ENCODE results near the gene LMO1.

Gene LMO1

DNA sequence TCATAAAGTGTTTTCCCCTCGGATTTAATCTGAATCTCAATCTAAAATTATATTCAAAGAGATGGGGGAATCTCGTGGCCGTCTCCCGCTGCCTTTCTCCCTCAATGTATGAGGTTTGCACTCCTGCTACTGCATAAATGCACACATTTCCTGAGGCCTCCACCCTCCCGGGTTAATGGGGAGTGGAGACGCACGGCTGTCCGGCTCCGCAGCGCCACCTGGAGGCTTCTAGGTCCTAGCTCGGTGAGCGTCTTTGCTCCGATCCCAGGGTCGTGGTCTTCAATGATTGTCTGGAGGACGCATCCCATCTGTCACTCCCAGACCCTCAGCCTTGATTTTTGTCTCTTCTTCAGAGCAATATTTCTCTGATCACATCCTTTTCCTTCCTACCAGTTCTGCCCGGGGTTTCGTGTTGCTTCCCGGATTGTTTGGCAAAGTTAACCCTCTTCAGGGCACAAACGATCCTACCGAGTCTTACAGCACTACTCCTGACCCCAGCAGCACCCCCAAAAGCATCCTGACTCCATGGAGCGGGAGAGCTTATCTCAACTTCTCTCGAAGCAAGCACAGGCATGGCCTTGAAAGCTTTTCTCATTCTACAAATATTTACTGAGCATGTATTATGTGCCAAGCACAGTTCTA lies at the start of gene LMO1:
Gene LMO1 (minus strand): TSS at position 110 of the 642 bp plus-strand sequence. CDS start 516 bp downstream, outside the sequence.
- peak; percentile 69 for DNase-seq (ENCODE audit: low read depth)

GRCh38 chr11:8312986-8313385 lies 49.3 kb upstream of the LMO1 start:
- DNase-seq (ENCODE audit: low read depth) = no peak

DNA sequence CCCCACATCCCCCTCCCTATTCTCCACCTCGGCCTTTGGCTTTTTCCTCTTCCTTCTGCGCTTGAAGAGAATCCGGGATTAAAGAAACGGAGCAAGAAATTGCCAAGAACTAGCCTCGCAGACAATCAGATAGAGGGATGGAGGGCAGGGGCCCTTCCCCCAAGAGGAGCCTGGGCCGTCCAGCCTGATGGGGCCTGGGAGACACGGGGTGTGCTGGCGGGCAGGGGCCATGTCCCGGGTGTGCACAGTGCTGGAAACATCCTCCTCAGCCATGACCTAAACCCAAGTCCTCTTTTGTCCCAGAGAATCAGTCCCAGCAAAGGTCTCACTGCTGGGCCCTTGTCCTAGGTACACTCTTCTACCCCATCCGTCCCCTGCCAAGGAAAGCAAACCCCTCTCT lies 47.7 kb upstream of the LMO1 start:
- no peak for DNase-seq (ENCODE audit: low read depth)

DNA sequence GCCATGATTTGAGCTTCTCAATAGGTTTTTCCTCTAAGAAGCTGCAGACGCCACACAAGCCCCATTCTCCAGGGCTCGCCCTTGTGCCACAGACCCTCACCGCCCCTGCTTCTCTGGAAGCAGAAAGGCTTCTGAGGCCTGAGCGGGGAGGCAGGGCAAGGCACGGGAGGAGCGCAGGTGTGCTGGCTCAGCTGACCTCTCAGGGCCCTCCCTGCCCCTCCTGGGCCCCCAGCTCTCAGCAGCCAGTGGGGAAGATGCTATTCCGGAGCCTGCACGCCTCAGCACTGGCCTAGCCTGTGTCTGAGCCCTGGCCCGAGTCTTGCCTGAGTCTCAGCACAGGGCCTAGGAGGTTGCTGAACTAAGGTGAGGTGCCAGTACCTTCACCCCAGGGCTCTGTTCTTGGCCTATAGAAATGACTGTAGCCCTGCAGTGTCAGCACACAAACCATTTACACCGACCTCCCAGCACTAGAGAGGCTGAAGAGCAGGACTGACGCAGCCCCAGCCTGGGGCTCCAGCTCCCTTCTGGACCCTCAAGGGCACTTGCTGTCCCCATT lies 47.1 kb upstream of the LMO1 start:
- DNase-seq (ENCODE audit: low read depth) = no peak

DNA sequence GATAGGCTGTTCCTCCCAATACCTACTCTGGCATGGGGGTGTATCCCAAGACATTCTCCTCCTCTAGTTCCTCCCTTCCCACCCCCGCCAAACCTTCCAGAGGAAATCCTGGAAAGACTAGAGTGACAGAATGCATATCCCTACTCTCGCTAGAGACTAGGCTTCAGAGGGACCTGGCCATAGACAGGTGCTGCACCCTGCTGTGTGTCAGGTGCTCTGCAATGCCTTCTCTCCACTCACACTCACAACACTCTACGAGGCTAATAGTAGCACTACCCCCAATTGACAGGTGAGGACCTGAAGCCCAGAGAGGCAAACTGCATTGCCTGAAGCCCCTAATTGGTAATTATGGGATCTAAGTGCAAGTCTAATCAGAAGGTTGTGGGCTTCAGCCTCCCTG lies 46.2 kb upstream of the LMO1 start:
- no peak for DNase-seq (ENCODE audit: low read depth)

DNA sequence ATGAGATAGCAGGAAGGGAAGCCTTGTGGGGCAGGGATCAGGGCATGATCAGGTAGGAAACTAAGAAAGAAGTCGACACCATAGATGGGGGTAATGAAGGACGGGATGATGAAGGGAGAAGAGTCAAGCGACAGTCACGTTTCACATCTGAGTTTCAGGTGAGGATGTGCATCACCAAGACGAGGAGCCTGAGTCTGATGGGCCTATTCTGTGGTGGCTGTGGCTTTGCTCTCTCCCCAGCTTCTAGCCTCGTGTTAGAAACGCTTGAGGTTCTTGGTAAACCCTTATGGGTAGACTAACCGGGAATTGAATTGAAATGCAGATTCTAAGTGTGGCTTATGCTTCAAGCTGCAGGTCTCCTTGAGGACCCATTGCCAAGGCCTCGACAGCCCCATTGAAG lies 45.6 kb upstream of the LMO1 start:
- no peak for DNase-seq (ENCODE audit: low read depth)

GRCh38 chr11:8307601-8308000 lies 43.9 kb upstream of the LMO1 start:
- no peak for DNase-seq (ENCODE audit: low read depth)

DNA sequence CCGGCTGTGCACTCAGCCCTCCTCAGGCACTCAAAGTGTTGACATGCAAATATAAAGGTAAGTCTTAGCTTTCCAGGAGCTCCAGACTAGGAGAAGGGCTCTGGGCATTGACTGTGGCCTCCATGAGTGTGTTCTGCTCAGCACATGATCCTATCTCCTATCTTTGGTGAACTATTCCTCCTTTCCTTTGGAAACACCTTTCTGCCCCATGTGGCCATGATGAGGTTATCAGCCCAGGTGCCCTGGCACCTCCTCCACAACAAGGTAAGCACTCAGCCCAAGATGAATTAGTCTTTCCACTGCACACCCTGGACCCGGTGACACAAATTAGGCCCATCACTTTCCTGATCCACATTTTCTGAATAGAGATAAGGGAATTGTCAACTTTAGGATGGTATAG lies 37.9 kb upstream of the LMO1 start:
- no peak for DNase-seq (ENCODE audit: low read depth)

DNA sequence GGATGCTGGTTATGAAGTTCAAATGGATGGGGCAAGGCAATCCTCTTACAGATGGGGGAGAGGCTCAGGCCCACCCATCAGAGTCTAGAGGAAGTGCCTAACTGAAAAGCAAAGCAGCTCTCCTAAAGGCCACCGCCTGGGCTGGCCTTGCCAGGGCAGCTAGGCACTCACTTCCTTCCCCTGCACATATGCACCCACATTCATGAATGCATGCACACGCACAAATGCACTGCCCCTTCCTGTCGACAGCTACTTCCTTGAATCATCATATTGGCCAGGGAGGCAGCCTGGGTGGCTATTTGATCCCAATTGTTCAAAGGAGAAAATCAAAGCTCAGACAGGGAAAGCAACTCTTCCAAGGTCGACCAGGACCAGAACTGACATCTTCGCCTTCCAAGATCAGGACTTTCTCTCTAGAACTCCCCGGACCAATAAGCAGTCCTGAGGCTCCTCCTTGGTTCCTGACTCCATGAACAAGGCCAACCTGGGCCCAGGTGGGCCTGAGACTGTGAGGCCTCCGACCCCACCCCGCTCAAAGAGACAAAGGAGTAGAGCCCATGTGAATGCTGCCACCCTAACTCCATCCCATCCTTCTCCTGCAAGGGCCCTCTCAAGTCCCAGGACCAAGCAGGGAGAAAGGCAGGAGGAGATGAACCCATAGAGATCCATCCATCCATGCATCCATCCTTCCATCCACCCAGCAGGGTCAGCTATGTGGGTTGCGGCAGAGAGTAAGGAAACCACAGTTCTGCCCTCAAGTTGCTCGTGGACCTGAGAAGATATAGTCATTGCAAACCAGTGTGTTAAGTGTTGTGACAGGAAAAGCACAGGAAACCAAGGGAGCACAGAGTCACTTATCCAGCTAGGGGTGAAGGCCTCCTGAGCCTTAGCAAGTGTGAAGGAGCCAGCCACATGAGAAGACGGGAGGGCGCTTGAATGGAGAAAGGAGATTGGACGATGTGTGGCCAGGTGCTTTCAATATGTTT lies 35.4 kb upstream of the LMO1 start:
- DNase-seq (ENCODE audit: low read depth) = no peak

- no peak for DNase-seq (ENCODE audit: low read depth)
Observed at GRCh38 chr11:8297781-8298440, 34.2 kb upstream of the LMO1 start.

DNA sequence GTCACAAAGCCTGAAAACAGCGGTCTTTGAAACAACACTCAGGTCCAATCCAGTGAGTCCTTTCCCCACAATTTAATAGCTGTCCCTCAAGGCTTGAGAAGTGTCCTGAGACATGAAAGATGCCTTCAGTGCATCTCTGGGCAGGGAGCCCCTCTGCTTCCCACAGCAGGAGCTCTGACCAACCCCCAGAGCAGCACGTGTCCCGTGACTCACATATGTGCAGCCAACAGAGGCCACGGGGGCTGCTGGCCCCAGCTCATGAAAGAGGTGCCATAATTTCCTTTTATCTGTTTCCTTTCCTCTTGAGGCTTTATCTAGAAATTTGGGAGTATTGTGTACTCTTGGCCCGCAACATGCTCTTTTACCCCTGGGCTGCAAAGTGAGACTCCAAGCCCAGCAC lies 33.2 kb upstream of the LMO1 start:
- no peak for DNase-seq (ENCODE audit: low read depth)

GRCh38 chr11:8296038-8296649 lies 32.5 kb upstream of the LMO1 start:
- no peak for DNase-seq (ENCODE audit: low read depth)

GRCh38 chr11:8294251-8294935 lies 30.7 kb upstream of the LMO1 start:
- DNase-seq (ENCODE audit: low read depth) = no peak

DNA sequence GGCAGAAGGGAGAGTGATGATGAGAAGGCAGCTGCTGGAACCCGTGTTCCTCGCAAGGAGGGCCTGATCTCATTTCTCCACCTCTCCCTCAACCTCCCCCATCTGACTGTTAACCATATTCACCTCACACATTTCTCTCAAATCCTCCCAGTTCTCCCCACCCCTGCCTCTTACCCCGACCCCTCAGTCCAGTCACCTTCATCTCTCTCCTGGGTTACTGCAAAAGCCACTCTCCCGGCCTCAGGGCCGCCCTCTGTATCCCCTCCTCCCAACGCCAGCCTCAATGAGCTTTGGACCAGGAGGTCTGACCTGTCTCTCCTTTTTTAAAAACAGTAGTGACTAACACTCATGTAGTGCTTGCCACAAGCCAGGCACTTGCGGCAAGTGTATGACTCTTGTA lies 29.5 kb upstream of the LMO1 start:
- no peak for DNase-seq (ENCODE audit: low read depth)

DNA sequence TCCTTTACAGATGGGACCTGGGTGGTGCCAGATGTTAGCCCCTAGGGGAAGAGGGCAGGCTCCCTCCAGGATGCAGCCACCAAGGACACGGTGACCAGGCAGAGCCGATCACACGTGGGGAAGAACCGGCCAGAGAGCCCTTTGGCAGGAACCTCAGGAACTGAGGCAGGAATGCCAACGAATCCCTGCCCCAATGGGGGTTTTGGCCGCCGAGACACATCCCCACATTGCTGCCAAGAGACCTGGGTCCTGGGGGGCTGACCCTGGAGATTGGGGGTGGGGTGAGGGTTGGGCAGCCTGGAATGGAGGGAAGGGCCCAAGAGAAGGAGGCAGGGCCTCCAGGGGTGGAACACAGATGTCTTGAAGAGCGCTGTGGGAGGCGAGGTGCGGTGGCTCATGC lies 28.7 kb upstream of the LMO1 start:
- no peak for DNase-seq (ENCODE audit: low read depth)

GRCh38 chr11:8291421-8292350 lies 28.0 kb upstream of the LMO1 start:
- no peak for DNase-seq (ENCODE audit: low read depth)

DNA sequence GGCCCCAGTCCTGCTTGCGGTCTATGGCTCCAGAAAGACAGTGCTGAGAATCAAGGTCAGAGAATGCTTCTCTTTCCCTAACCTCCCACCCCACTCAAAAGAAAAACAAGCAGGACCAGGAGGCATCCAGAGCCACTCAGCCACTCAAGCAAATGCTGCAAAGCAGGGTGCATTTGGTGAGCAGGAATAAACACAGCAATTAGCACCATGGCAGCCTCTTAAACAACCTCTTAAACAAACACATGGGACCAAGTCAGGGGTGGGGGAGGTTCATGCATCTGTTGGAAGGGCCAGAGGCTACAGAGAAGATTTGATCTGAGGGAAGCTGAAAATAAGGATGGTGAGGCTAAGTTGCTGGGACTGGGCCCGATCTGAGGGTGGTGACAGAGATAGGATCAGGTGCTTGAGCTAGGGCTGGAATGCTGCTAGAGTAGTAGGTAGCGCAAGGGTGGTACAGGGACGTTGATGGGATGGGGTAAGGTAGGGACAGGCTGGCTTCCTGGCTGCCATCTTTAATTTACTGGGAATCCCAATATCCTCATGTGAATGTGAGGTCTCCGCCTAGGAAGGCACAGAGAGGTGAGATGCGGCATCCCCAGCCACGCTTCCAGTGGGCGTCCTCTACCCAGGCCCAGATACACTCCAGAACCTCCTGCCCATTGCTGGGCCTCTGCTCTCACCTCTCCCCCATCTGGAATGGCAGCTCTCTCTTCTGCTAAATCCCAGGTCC lies 26.6 kb upstream of the LMO1 start:
- DNase-seq (ENCODE audit: low read depth) = no peak

DNA sequence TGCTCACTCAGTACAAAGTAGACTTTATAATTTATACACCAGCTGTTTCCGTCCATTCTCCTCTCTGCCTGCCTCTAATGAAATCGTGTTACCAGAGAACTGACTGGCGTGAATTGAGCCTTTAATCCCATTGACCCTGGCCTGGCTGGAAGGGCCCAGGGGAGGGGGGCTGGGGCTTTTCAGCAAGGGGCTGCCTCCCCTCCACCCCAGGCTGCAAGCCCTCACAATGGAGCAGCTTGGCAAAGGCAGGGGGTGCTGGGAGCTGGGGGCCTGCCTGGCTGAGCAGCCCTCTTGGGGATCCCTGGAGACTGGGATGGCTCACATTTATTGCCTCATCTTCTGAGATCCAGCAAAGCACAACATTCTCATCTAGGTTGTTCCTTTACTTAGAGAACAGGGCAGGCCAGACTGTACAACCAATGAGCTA lies 25.8 kb upstream of the LMO1 start:
- DNase-seq (ENCODE audit: low read depth) = no peak

DNA sequence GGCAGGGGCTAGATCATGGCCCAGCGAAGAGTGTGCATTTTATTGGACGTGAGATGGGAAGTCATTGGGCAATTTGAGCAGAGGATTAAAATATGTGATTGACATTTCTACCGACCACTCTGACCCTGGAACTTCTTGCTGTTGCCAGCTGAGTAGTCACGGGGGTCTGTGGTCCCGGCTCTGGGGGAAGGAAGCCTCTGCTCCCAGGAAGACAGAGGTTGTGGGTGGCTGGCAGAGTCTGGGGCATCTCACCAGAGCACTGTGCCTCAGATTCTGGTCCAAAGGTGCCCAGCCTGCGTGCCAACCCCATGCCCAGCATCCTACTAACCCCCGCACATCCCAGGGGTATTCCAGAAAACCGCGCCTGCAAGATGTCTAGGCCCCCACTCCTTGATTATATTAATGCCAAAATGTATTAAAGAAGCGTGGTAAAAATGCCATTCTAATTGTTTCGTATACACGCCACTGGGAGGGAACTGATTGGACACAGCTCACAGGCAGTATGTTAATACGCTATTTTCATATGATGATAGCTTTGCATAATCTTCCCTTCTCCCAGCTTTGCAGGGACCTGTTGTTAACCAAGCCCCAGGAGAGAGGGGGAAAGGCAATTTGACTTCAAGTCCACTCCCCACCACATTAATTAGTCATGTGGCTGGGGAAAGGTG lies 25.3 kb upstream of the LMO1 start:
- no peak for DNase-seq (ENCODE audit: low read depth)
